ENCODE data around the gene PATJ. TPM values are rescaled to one million over a fixed set of nuclear protein-coding genes. Genes with fewer than 3 reads are reported as not detected.

The PATJ gene
- total and polyA plus RNA-seq, 2 donors (not counting 3 experiments of a cell fraction or from before 2014, with no cell fraction given) = 1.1 to 3.0 TPM

- intact Hi-C loops (cut with micrococcal nuclease) = no loop called here
- H3K36me3 ChIP-seq (ENCODE audit: control insufficient read depth in 2 of 2, extremely low read depth in 1 of 2, insufficient read depth in 2 of 2, low read length in 2 of 2) = no peaks in the 10 kb centered on the region
- no peaks in the 10 kb centered on the region for H4K20me1 ChIP-seq (replicated peaks; ENCODE audit: control insufficient read depth, extremely low read depth, insufficient read depth, low read length)
- no peaks in the 10 kb centered on the region for H3K9me1 ChIP-seq (replicated peaks; ENCODE audit: control insufficient read depth, extremely low read depth, insufficient read depth, low read length)
- H3K79me2 ChIP-seq (ENCODE audit: control insufficient read depth, insufficient read depth, low read length) = no peaks in the 10 kb centered on the region
- ChIA-PET CTCF (interaction anchor here (0.6 to 1.7 kb wide), 7 partner anchors 9 to 1246 kb away, joined by 3 to 6 read pairs (median 4); no protein-coding TSS in a partner anchor), POLR2A (no interaction called here)
- no peaks in the 10 kb centered on the region for H3K4me1 ChIP-seq (ENCODE audit: control insufficient read depth, extremely low read depth, insufficient read depth, low read length)
- no TSS peak for BruUV-seq (replicated peaks)
- no peak for FAIRE-seq
- no peak for TF ChIP-seq FOS (IDR thresholded peaks at IDR 0.05; ENCODE audit: borderline replicate concordance, insufficient read depth, low read length)
- TF ChIP-seq EZH2 (IDR thresholded peaks at IDR 0.05; ENCODE audit: borderline replicate concordance, low read depth, low read length, severe bottlenecking) = no peak
- no peak for TF ChIP-seq JUN (IDR thresholded peaks at IDR 0.05; ENCODE audit: borderline replicate concordance, insufficient read depth, insufficient read length, low read depth)
- no peak for TF ChIP-seq GATA2 (IDR thresholded peaks at IDR 0.05; ENCODE audit: insufficient read depth, insufficient read length, low read depth, low read length)
- no peak for TF ChIP-seq MYC (IDR thresholded peaks at IDR 0.05; ENCODE audit: low read depth, low read length)
- TF ChIP-seq POLR2AphosphoS5 (IDR thresholded peaks at IDR 0.05; ENCODE audit: insufficient read depth, low read depth, low read length) = no peak
- no peak for TF ChIP-seq MAX (IDR thresholded peaks at IDR 0.05; ENCODE audit: insufficient read depth, insufficient read length)
- TF ChIP-seq CTCF (IDR thresholded peaks at IDR 0.05; ENCODE audit: extremely low read depth in 1 of 2, insufficient read depth in 1 of 2, low read depth in 1 of 2, low read length in 2 of 2) = no peak
- H3K4me2 ChIP-seq (ENCODE audit: insufficient read depth, low read length) = no peak overlapping the region
- dilution Hi-C loops (cut with MboI; ENCODE audit: extremely low pct_ligation_motif_present, low sequenced_read_pairs) = no loop called here
- no peaks in the 10 kb centered on the region for H3K27me3 ChIP-seq (ENCODE audit: control insufficient read depth in 2 of 2, insufficient read depth in 2 of 2, low read length in 2 of 2)
- H3K27ac ChIP-seq (ENCODE audit: insufficient read depth, low read depth, low read length) = no peak overlapping the region
- no peak overlapping the region for H3K9ac ChIP-seq (replicated peaks; ENCODE audit: extremely low read depth, insufficient read depth, low read length)
- no peak overlapping the region for H3K4me3 ChIP-seq (replicated peaks in 1 of 3; ENCODE audit: insufficient read depth in 1 of 3, low read depth in 1 of 3, low read length in 3 of 3)
- DNase-seq (ENCODE audit: low read depth, low spot score) = no peak
- H3K9me3 ChIP-seq (replicated peaks; ENCODE audit: control insufficient read depth, insufficient read depth, low read length) = no peaks in the 10 kb centered on the region
- no peak overlapping the region for H2AFZ ChIP-seq (ENCODE audit: low read depth, low read length)
Measured at GRCh38 chr1:62159940-62160348, 417.7 kb downstream of the PATJ start.

All from endothelial cell of umbilical vein (primary cell).